Epithelial cell of prostate (primary cell): ENCODE measurements around the gene DDAH1.
A peak's percentile ranks its signal among the peaks of the same experiment; 100 is the strongest.

Source experiments
- DNase-seq: peaks from one replicate; pipeline ENCODE4 v3.0.0-alpha.2; 2011; ENCODE audit warnings: low read depth, low spot score
- H3K27ac ChIP-seq: fragments of 450-650 bp; 2 replicates; pipeline ENCODE4 v1.5.1; 2017; ENCODE audit warnings: mild to moderate bottlenecking

The DDAH1 gene

GRCh38 chr1:85404408-85404807, 60.6 kb downstream of the DDAH1 start:
- H3K27ac ChIP-seq: no peak overlapping the region
- DNase-seq: no peak

- no peak for DNase-seq
- no peak overlapping the region for H3K27ac ChIP-seq
These were observed 66.4 kb downstream of the DDAH1 start for GRCh38 chr1:85398391-85399064.

- DNase-seq: no peak
- no peak overlapping the region for H3K27ac ChIP-seq
These were observed 67.4 kb downstream of the DDAH1 start for GRCh38 chr1:85397490-85398032.

GRCh38 chr1:85396194-85396593, 68.8 kb downstream of the DDAH1 start:
- no peak overlapping the region for H3K27ac ChIP-seq
- DNase-seq: no peak

- no peak overlapping the region for H3K27ac ChIP-seq
- no peak for DNase-seq
These were observed 70.8 kb downstream of the DDAH1 start for GRCh38 chr1:85394130-85394529.

- no peak for DNase-seq
- H3K27ac ChIP-seq: no peak overlapping the region
These were observed 71.5 kb downstream of the DDAH1 start for GRCh38 chr1:85393490-85393889.

- no peak overlapping the region for H3K27ac ChIP-seq
- no peak for DNase-seq
These were observed 76.5 kb downstream of the DDAH1 start for GRCh38 chr1:85388416-85388815.

- no peak for DNase-seq
- no peak overlapping the region for H3K27ac ChIP-seq
These were observed 77.2 kb downstream of the DDAH1 start for GRCh38 chr1:85387781-85388180.

GRCh38 chr1:85386068-85386722, 78.8 kb downstream of the DDAH1 start:
- DNase-seq: no peak
- H3K27ac ChIP-seq: no peak overlapping the region

- DNase-seq: no peak
- no peak overlapping the region for H3K27ac ChIP-seq
These were observed 85.5 kb downstream of the DDAH1 start for GRCh38 chr1:85379203-85380136.

GRCh38 chr1:85378534-85378933, 86.4 kb downstream of the DDAH1 start:
- no peak overlapping the region for H3K27ac ChIP-seq

GRCh38 chr1:85376356-85376755, 88.6 kb downstream of the DDAH1 start:
- no peak overlapping the region for H3K27ac ChIP-seq
- DNase-seq: no peak

More at GRCh38 chr1:85378534-85378933, 86.4 kb downstream of the DDAH1 start:
- DNase-seq: no peak

- no peak overlapping the region for H3K27ac ChIP-seq
- no peak for DNase-seq
These were observed 89.5 kb downstream of the DDAH1 start for GRCh38 chr1:85375493-85375892.

- DNase-seq: peak; percentile 64
- no peak overlapping the region for H3K27ac ChIP-seq
These were observed 90.8 kb downstream of the DDAH1 start for GRCh38 chr1:85374160-85374559.

GRCh38 chr1:85373378-85373708, 91.6 kb downstream of the DDAH1 start:
- H3K27ac ChIP-seq: no peak overlapping the region
- no peak for DNase-seq

GRCh38 chr1:85372683-85373377, 92.1 kb downstream of the DDAH1 start:
- no peak for DNase-seq
- H3K27ac ChIP-seq: no peak overlapping the region

- H3K27ac ChIP-seq: no peak overlapping the region
- DNase-seq: no peak
These were observed 93.9 kb downstream of the DDAH1 start for GRCh38 chr1:85371021-85371420.

- no peak overlapping the region for H3K27ac ChIP-seq
- DNase-seq: no peak
These were observed 96.7 kb downstream of the DDAH1 start for GRCh38 chr1:85368073-85368770.

GRCh38 chr1:85366391-85367170, 98.4 kb downstream of the DDAH1 start:
- no peak for DNase-seq
- no peak overlapping the region for H3K27ac ChIP-seq
